Naive thymus-derived CD8-positive, alpha-beta T cell (primary cell): ENCODE data around the gene ACOT12. TPM values are rescaled to one million over a fixed set of nuclear protein-coding genes. Genes with fewer than 3 reads are reported as not detected.
A peak's percentile ranks its signal among the peaks of the same experiment; 100 is the strongest.

Experiments used
- ATAC-seq, 2 donors: fragments of 150-1000 bp; cut with Tn5 transposase in 1 of 2; sonication (Bioruptor Pico), chemical (Tn5 transposase) in 1 of 2; 1 replicate in 1 of 2; 2 replicates in 1 of 2; pipeline ENCODE4 v1.10.0; 2021; ENCODE audit warnings: mild to moderate bottlenecking in 2 of 2, moderate library complexity in 2 of 2
- POLR2A ChIA-PET: fragments of 350-600 bp; sonication (Branson Sonifier 250); formaldehyde crosslinking; loops from one replicate; lab custom pipeline; 2021; ENCODE audit warnings: antibody characterized with exemption; lab: Charles Lee
- DNase-seq, 10 donors: peaks; one replicate each; pipeline versions ENCODE4 v3.0.0 to v3.0.0-alpha.2; 2020 to 2022
- H3K27ac Mint-ChIP-seq, 10 donors: one replicate each; pipeline ENCODE4 v1.8.0; 2020 to 2022; ENCODE audit warnings: mild to moderate bottlenecking in 10 of 10, mixed read lengths in 10 of 10, moderate library complexity in 4 of 10, inconsistent platforms in 1 of 10
- H3K27me3 Mint-ChIP-seq, 5 donors: one replicate each; pipeline ENCODE4 v1.8.0; 2021 to 2022; ENCODE audit warnings: mixed read lengths in 5 of 5
- H3K36me3 Mint-ChIP-seq, 3 donors: one replicate each; pipeline ENCODE4 v1.8.0; 2020 to 2022; ENCODE audit warnings: mixed read lengths in 3 of 3, mild to moderate bottlenecking in 2 of 3, inconsistent platforms in 1 of 3
- H3K4me1 Mint-ChIP-seq, 4 donors: one replicate each; pipeline ENCODE4 v1.8.0; 2021 to 2022; ENCODE audit warnings: mixed read lengths in 4 of 4
- H3K4me3 Mint-ChIP-seq, 10 donors: one replicate each; pipeline ENCODE4 v1.8.0; 2020 to 2022; ENCODE audit warnings: mild to moderate bottlenecking in 10 of 10, mixed read lengths in 10 of 10, moderate library complexity in 6 of 10, inconsistent platforms in 1 of 10
- H3K9me3 Mint-ChIP-seq, 9 donors: one replicate each; pipeline ENCODE4 v1.8.0; 2020 to 2022; ENCODE audit warnings: mixed read lengths in 9 of 9, mild to moderate bottlenecking in 3 of 9, inconsistent platforms in 1 of 9, moderate library complexity in 1 of 9
- polyA plus RNA-seq, 3 donors: library from polyadenylated mRNA; unstranded; fragments of 300-500 nt; fragmentation: Illumina TruSeq; gene quantifications; one replicate each; pipeline ENCODE4 v1.2.3, GENCODE V29; 2021
- total RNA-seq, 8 experiments: library from RNA in 2 of 8; stranded (reverse) in 2 of 8; gene quantifications; one replicate each; pipeline ENCODE4 v1.2.3 and lab custom pipeline; 2021 to 2026

The ACOT12 gene
- not detected for total RNA-seq
- polyA plus RNA-seq, result not detected
- 0 to 0.69 (median 0.18) reads per million in 6 experiments for total RNA-seq (lab: John Stamatoyannopoulos, UW)

DNA sequence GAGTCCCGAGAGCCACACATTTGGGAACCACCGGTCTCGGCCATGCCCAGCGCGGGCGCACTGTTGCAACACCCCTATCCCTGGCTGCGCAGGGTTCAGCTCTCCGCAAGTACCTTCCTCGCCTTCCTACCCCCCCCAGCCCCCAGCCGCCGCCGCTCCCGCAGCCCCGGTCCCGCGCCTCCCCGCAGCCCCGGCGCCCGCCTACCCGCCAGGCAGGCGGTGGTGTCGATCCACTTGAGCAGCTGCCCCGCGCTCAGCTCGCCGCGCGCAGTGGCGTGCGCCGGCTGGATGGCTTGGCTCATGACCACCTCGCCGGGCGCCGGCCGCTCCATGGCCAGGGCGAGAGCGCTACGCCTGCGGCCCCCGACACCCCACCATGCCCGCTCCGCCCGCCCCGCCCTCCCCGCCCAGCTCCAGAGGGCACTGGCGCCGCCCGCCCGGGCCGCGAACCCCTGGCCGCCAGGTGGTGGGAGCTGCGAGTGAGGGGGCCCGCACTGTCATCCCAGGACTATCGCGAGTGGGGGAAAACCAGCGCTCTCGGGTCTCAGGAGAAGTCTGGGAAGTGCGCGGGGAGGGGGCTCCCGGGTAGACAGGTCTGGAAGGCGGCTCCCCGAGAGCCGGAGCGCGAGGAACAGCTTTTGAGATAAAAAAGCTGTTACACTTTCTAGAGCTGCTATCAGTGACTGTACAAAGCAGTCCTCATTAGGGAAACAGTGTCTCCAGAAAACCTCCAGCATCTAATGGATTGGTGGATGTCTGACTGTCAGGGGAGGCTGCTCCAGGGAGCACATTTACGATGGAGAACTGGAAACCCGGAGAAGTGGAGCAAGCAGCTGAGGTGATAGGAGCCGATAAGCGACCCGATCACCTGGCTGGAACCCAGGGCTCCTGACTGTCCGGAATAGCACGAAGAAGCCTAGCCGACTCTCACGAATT lies at the start of gene ACOT12:
TSS of gene ACOT12 (minus strand) at position 352 of the 936 bp plus-strand sequence. CDS start at position 332, 20 bp downstream.
- Mint-ChIP-seq H3K36me3 (peaks cover 0 to 6% (median 3%) of the 10 kb centered on the region in 3 donors), H3K4me1 (peaks cover 0 to 12% (median 5%) of the 10 kb centered on the region in 4 donors), H3K27ac (no peak within 1 kb of the TSS), H3K4me3 (peak within 1 kb of the TSS; percentile 6 to 70 (median 54)), H3K9me3 (peaks cover 0 to 8% (median 0%) of the 10 kb centered on the region in 9 donors), H3K27me3 (peaks cover 32 to 72% (median 64%) of the 10 kb centered on the region in 5 donors)
- no peak for ATAC-seq
- POLR2A ChIA-PET, result interaction anchor here (0.5 kb wide), 1 partner anchor 566 kb away, joined by 3 read pairs; no protein-coding TSS in a partner anchor
- DNase-seq, result peak in 2 of 10 donors; percentile 2 to 3

DNA sequence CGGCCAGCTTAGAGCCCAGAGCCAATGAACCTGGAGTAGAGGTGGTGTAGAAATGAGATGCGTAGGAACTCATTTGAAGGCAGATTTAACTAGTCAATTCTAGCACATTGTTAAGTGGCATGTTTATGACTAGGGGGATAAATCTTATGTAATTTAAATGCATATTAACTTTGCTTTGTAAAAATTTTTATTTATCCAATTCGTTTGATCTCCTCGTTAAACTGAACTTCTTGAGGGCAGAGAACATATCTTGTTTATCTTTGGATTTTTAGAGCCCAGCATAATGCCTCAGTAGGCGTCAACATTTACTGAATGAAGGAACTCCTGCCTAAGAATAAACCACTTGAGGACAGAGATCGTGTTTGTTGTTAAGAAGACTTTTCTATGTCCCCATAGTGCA lies 41.1 kb upstream of the ACOT12 start:
- H3K27me3 Mint-ChIP-seq, result no peaks in the 10 kb centered on the region
- peak overlapping the region in 1 of 10 donors; percentile 23 for H3K27ac Mint-ChIP-seq
- H3K36me3 Mint-ChIP-seq, result peaks cover 0 to 18% (median 3%) of the 10 kb centered on the region in 3 donors
- DNase-seq, result no peak
- H3K9me3 Mint-ChIP-seq, result no peaks in the 10 kb centered on the region
- H3K4me3 Mint-ChIP-seq, result no peak overlapping the region
- POLR2A ChIA-PET, result no interaction called here
- ATAC-seq, result no peak
- no peaks in the 10 kb centered on the region for H3K4me1 Mint-ChIP-seq

DNA sequence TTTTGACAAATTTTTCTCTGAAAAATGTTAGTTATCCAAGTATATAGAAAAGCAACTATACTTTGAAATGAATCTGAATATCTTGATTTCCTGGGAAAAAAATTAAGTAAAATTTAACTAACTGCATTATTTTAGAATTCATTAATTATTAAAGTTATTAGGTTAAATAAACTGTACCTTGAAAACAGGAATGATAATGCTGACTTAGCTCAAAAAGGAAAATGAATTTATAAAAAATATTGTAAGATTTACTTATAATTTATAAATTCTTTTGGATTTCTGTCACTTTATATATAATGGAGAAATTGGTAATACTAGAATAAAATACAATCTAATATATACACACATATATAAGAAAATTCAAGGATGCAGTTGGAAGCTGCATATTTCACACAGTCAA lies 36.1 kb upstream of the ACOT12 start:
- Mint-ChIP-seq H3K27me3 (no peaks in the 10 kb centered on the region), H3K4me1 (peaks cover 5 to 12% (median 10%) of the 10 kb centered on the region in 4 donors), H3K4me3 (no peak overlapping the region), H3K27ac (no peak overlapping the region), H3K36me3 (peaks cover 0 to 16% (median 2%) of the 10 kb centered on the region in 3 donors), H3K9me3 (no peaks in the 10 kb centered on the region)
- POLR2A ChIA-PET, result no interaction called here
- no peak for DNase-seq
- no peak for ATAC-seq

DNA sequence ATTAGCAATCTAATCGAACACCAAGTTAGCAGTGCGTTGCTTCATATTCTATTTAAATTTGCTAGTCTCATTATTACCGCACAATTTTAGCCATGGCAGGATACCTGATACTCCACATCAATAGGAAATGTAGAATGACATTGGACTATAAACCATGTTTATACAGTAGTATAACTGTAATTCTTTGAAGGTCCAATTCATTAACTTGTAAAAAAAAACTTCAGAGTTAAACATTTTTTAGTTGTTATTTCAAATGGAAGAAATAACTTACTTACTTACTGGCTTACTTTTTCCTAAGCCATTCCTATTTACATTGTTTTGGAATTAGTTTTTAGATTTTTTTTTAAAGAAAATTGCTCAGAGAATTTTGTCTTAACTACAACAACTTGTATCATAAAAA lies 35.4 kb upstream of the ACOT12 start:
- Mint-ChIP-seq H3K4me3 (no peak overlapping the region), H3K27me3 (no peaks in the 10 kb centered on the region), H3K36me3 (peaks cover 0 to 11% (median 2%) of the 10 kb centered on the region in 3 donors), H3K9me3 (no peaks in the 10 kb centered on the region), H3K27ac (peak overlapping the region in 1 of 10 donors; percentile 34), H3K4me1 (peaks cover 5 to 12% (median 10%) of the 10 kb centered on the region in 4 donors)
- DNase-seq (no peak), ATAC-seq (no peak)
- POLR2A ChIA-PET, result no interaction called here

DNA sequence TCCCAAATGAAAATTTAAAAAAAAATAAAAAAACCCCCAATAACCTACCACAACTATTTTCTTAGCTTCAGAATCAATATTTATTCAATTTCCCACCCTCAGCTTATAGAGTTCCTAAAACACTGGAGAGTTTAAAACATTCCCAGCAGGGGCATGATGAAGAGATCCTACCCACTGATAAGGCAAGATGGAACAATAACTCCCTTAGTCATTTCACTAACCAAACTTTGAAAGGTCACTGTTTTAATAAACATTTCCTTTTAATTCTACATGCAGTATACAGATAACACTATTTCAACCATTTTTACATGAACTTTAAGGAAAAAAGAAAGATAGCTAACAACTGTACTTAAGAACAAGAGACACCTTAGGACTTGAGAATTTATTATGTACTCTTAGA lies 34.9 kb upstream of the ACOT12 start:
- Mint-ChIP-seq H3K9me3 (no peaks in the 10 kb centered on the region), H3K4me3 (no peak overlapping the region), H3K36me3 (peaks cover 0 to 11% (median 2%) of the 10 kb centered on the region in 3 donors), H3K27me3 (no peaks in the 10 kb centered on the region), H3K4me1 (peaks cover 5 to 12% (median 10%) of the 10 kb centered on the region in 4 donors), H3K27ac (peak overlapping the region in 4 of 10 donors; percentile 3 to 34 (median 26))
- no peak for DNase-seq
- ATAC-seq, result no peak
- POLR2A ChIA-PET, result no interaction called here

DNA sequence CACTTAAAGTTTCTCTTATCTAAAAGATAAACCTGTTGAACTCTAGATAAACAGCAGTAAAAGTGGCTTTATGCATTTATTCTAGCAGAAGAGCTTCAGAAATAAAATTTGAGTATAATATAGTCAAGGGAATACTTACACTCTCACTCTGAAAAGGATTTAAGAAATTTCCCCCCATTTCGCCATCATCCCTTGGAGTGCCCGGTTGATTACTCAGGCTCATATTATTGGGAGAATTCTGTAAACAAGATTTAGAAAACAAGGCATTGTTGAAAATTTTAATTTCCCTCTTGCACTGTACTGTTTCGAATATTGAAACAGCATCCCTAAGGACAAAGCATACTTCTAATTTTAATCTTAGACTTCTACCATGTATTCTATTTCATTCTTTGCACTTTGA lies 34.5 kb upstream of the ACOT12 start:
- peaks cover 0 to 13% (median 2%) of the 10 kb centered on the region in 3 donors for H3K36me3 Mint-ChIP-seq
- no peaks in the 10 kb centered on the region for H3K9me3 Mint-ChIP-seq
- POLR2A ChIA-PET, result no interaction called here
- ATAC-seq (no peak), DNase-seq (no peak)
- peaks cover 5 to 12% (median 10%) of the 10 kb centered on the region in 4 donors for H3K4me1 Mint-ChIP-seq
- no peak overlapping the region for H3K4me3 Mint-ChIP-seq
- no peaks in the 10 kb centered on the region for H3K27me3 Mint-ChIP-seq
- H3K27ac Mint-ChIP-seq, result peak overlapping the region in 1 of 10 donors; percentile 3

DNA sequence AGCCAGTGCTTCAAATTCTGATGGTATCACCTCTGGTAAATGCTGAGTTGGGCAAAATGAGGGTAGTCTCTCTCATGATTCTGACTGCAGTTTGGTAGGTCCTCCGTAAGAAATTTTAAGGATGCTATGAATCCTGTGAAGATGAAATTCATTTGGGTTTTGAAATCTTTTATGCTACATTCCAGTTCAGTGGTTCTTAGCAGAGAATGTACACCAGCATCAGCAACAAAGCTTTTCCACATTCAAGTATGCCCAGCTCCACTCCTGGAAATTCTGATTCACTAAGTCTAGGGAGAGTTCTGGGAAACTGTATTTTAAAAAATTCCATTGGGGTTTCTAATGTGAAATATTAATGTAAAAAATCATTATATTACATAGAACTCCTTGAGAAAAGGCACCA lies 33.6 kb upstream of the ACOT12 start:
- no peaks in the 10 kb centered on the region for H3K27me3 Mint-ChIP-seq
- no peak overlapping the region for H3K27ac Mint-ChIP-seq
- ATAC-seq, result no peak
- H3K4me1 Mint-ChIP-seq, result peaks cover 5 to 12% (median 10%) of the 10 kb centered on the region in 4 donors
- no peak for DNase-seq
- no peaks in the 10 kb centered on the region for H3K9me3 Mint-ChIP-seq
- POLR2A ChIA-PET, result no interaction called here
- H3K4me3 Mint-ChIP-seq, result no peak overlapping the region
- H3K36me3 Mint-ChIP-seq, result peaks cover 0 to 13% (median 5%) of the 10 kb centered on the region in 3 donors

DNA sequence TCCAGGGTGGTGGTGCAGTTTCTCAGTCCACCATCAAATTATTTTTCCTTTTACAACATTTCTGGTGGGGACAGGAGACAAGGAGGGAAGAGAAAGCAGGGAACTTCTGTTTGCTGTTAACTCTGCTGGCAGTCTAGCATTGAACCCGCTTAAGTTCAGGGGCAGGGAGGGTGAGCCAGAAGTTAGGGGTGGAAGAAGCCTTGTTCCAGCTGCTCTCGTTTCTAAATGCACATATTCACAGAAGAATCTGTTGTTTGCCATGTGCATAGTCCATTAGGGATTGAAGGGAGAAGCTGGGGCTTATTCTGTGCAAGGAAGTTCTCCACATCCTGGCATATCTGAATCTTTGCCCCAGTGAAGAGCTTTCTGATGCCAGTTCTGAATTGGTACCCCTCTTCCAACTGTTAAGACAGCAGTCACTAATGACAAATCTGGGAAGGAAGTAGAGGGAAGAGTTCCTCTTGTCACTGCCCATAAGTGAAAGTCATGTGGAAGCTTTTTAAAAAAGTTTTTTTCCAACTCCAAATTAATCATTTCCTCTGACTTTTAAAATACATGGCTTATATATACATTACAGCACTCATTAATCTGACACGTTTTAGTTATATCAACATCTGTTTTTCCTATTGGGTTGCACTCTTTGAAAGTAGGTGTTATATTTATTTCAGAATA lies 32.6 kb upstream of the ACOT12 start:
- ATAC-seq (no peak), DNase-seq (no peak)
- Mint-ChIP-seq H3K27ac (peak overlapping the region in 5 of 10 donors; percentile 5 to 50 (median 28)), H3K4me1 (peaks cover 5 to 12% (median 10%) of the 10 kb centered on the region in 4 donors), H3K36me3 (peaks cover 0 to 16% (median 3%) of the 10 kb centered on the region in 3 donors), H3K4me3 (no peak overlapping the region), H3K9me3 (no peaks in the 10 kb centered on the region), H3K27me3 (no peaks in the 10 kb centered on the region)
- POLR2A ChIA-PET, result interaction anchor here (1.2 kb wide), 1 partner anchor 412 kb away, joined by 5 read pairs; no protein-coding TSS in a partner anchor

DNA sequence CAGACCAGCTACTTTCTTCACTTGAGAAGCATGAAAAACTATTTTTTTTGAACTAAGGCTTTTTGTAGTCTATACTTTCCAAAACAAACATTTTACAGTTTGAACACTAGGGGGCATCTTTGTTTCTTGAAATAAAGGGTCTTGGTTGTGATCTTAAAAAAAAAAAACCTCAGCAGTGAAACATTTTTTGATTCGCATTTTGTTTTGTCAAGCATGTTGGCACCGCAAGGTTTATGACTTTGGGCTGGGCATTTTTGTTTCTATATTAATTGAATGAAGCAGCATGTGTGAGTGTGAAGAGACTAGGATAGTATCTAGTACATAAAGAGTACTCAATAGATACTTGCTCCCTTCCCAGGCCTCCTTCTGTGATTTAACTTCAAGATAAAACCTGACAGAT lies 31.6 kb upstream of the ACOT12 start:
- ATAC-seq (peak; percentile 57 to 68), DNase-seq (peak in 4 of 10 donors; percentile 3 to 71 (median 62))
- H3K27me3 Mint-ChIP-seq, result no peaks in the 10 kb centered on the region
- peaks cover 5 to 12% (median 10%) of the 10 kb centered on the region in 4 donors for H3K4me1 Mint-ChIP-seq
- H3K36me3 Mint-ChIP-seq, result peaks cover 0 to 23% (median 6%) of the 10 kb centered on the region in 3 donors
- POLR2A ChIA-PET, result no interaction called here
- H3K9me3 Mint-ChIP-seq, result no peaks in the 10 kb centered on the region
- peak overlapping the region in 6 of 10 donors; percentile 2 to 50 (median 16) for H3K27ac Mint-ChIP-seq
- H3K4me3 Mint-ChIP-seq, result no peak overlapping the region

DNA sequence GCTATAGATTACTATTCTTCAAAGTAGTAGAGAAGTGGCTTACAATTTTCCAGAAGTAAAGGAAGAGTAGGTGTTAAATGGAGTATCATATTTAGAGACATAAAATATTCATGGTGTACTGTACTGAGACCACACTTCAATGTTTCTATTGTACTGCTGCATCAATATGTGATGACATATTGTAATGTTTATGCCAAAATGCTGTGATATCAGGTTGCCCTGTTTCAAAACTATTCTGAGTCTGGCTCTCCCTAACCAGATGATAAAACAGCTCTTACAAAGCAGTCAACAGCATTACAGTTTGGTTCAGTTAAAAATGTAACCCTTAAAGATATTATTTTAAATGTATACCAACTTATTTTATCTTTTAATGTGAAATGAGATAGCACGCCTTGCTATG lies 30.8 kb upstream of the ACOT12 start:
- Mint-ChIP-seq H3K36me3 (peaks cover 0 to 32% (median 13%) of the 10 kb centered on the region in 3 donors), H3K4me1 (peaks cover 5 to 12% (median 10%) of the 10 kb centered on the region in 4 donors), H3K27ac (no peak overlapping the region), H3K4me3 (no peak overlapping the region), H3K27me3 (no peaks in the 10 kb centered on the region), H3K9me3 (no peaks in the 10 kb centered on the region)
- POLR2A ChIA-PET, result no interaction called here
- ATAC-seq (no peak), DNase-seq (no peak)

DNA sequence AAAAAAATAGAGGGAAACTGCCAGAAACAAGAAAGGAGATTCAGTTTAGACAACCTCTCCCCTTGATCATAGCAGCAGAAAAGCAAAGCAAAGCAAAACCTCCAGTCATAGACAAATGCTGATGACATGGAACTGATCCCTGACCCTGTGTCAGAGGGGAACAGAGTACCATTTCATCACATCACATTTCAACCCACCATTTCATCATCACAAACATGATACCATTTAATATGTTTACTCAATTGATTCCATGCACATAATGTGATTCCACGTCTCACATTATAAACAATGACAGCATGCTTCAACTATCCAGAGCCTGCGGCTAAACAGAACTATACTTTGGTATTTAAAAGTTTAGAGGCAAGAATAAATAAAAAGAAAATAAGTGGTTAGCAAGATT lies 28.7 kb upstream of the ACOT12 start:
- peaks cover 5 to 12% (median 10%) of the 10 kb centered on the region in 4 donors for H3K4me1 Mint-ChIP-seq
- H3K9me3 Mint-ChIP-seq, result no peaks in the 10 kb centered on the region
- DNase-seq (no peak), ATAC-seq (no peak)
- POLR2A ChIA-PET, result no interaction called here
- no peak overlapping the region for H3K4me3 Mint-ChIP-seq
- H3K27ac Mint-ChIP-seq, result no peak overlapping the region
- H3K27me3 Mint-ChIP-seq, result no peaks in the 10 kb centered on the region
- peaks cover 0 to 40% (median 15%) of the 10 kb centered on the region in 3 donors for H3K36me3 Mint-ChIP-seq

DNA sequence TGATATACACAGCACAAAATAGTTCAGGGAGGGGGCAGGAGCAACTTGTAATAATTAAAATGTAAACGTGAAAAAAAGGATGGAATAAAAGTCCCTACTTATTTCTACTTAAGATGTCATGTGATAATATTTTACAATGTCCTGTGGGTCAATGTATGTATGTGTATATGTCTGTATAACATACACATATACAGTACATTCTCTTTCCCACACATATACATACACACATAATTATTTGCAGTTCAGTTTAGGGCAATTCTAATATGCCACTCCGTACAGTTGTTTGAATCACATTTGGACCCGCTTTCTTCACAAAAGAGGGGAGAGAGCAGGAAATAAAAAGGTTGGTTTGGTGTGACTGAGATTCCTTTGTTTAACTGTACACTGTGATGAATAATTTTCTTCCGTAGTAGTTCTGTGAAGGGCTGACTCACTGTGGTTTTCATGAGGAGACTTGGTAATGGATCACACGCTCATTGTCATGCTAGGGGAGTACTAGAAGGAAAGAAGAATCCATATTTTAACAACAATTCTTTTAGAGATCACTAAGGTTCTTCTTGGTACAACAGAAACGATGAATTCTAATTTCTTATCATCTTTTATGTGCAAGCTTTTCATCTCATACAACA lies 26.2 kb upstream of the ACOT12 start:
- Mint-ChIP-seq H3K4me1 (no peaks in the 10 kb centered on the region), H3K27ac (no peak overlapping the region), H3K9me3 (no peaks in the 10 kb centered on the region), H3K36me3 (peaks cover 0 to 50% (median 17%) of the 10 kb centered on the region in 3 donors), H3K4me3 (no peak overlapping the region), H3K27me3 (no peaks in the 10 kb centered on the region)
- no peak for DNase-seq
- POLR2A ChIA-PET, result no interaction called here
- no peak for ATAC-seq
